CD1c-positive myeloid dendritic cell (primary cell): ENCODE results near the gene FCRL1.

Experiments
- DNase-seq: peaks from one replicate; pipeline ENCODE4 v3.0.0-alpha.2; 2016; ENCODE audit errors: extremely low spot score

FCRL1 gene

DNA sequence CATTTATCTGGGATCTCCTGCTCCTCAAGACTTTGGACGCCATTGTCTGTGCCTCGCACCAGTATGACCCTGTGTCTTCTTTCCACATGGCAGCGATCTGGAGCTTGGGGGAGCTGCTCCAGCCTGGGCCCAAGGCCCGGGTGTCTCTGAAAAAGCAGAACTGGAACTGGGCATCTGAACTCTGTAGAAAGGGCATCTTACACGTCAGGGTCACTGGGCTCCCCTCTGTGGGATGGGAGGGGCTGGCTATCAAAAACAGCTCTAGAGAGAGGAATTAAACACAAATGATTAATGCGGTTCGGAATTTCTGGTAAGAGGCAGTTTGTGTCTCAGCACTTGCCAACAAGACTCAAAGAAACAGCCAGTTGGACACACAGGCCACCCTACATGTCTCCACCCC lies 16.1 kb downstream of the FCRL1 start:
- peak; percentile 66 for DNase-seq

DNA sequence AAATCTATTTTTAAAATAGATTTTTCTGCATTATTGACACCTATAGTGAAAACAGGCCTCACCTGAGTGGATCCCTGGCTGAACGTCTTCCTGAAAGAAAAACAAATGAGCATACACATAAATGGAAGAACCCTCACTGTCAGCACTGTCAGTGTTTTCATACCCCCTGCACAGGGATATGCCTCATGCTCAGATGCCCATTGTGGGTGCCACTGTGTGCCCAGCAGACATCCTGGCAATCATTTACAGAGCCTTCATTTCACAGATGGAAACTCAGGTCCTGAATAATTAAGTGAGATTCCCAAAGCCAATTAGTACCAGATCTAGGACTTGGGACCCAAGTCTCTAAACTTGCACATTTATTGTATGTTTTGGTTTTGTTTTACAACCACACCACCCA lies 19.9 kb downstream of the FCRL1 start:
- no peak for DNase-seq

DNA sequence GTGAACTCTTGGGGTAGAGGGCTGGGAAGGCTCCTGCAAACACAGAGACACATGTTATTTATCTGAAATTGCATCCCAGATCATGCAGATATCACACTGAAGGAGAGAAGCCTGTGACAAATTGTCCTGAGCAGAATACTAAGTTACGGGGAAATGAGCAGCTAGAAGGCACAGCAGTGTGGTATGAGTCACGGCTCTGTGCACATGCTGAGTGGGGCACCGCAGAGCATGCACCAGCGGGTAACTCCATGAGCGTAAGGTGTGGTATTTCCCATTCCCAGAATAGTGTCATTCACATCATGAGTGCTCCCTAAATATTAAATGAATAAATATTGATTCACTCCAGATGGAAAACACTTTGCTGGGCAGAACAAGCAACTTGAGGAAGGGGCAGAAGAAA lies 21.7 kb downstream of the FCRL1 start:
- DNase-seq: no peak

DNA sequence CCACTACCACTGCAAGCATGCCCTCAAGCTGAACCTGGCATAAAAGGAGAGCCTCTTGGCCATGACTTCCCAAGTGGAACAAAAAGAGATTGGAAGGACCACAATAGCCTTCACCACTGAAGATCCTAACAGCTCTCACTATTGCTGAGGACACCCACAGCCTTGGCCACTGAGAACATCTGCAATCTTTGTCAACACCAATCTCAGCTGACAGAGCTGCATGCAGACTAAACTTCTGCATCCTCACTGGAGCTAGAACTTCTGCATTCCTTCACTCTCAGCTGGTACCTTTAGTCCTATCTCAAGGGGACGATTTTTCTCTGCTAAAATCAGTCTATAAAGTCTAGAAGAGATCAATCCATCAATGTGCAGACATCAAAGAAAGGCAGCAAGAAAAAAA lies 34.7 kb downstream of the FCRL1 start:
- DNase-seq: no peak

DNA sequence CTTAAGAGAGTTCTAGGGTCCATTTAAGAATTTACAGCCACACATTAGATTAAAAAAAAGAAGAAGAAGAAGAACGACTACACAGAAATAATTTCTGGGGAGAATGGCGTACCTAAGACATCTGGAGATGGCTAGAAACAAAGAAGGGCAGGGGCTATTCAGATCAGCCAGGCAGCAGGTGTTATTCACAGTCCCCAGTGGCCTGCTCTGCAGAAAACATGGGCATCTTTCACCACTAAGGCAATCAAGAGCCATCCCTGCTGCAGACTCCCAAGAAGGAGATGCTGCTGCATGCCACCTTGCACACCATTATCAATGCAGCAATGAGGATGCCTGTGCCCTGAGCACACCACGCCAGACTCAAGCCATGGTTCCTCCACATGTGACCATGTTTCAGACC lies 35.1 kb downstream of the FCRL1 start:
- no peak for DNase-seq

DNA sequence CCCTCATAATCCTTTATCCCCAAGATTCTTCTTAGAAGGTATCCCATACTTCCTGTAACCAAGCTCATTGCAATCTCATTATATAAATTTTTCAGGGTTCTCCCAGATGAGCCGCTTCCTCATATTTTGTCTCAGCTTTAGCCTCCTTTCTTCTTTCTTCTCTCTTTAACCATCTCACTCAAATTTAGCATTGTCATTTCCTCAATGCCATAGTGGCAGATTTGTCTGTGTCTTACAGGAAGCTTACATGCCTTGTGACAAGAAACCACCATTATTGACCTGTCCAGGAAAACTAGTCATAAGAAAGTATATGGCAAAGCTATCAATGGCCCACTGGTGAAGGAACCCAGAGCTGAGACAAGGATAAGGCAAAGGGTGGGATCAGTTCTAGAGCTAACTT lies 37.0 kb downstream of the FCRL1 start:
- no peak for DNase-seq

DNA sequence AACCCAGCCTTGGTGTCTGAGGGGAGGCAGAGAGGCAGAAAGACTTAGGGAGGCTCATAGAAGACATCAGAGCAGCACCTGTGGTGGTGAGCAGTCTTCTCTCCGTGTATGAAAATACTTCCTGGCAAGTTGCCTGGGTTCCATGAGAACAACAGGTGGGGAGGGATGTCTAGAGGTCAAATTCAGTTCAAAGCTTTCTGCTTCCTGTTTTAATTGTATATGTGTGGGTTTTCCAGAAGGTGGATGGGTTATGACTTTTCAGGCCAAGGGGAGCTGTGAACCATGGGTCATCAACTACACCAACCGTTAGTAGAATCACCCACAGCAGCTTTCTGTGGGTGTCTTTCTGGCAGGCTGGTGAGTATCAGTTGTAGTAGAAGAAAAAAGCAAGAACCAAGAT lies 38.9 kb downstream of the FCRL1 start:
- no peak for DNase-seq

DNA sequence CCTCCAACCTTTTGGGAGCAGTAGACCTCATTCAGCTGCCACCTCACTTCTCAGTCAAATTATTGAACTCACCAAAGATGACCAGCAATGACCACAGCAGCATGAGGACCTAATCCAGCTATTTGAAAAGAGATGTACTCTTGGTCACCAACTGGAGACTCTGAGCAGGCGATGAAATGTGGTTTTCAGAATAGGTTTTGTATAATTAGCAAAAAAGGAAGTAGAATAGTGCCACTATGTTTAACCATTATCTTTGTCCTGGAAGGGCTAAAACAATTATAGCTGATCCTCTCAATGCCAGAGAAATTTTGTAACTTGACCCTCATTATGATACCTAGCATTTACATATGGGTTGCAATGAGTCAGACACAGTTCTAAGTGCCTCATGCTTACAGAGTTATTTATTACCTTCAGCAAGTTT lies 42.9 kb downstream of the FCRL1 start, which contains the start of gene FCRL2:
Gene FCRL2, minus strand, starts transcription at position 162 of the 421 bp plus-strand sequence. Its CDS starts 59 bp downstream, at position 103.
- DNase-seq: no peak

DNA sequence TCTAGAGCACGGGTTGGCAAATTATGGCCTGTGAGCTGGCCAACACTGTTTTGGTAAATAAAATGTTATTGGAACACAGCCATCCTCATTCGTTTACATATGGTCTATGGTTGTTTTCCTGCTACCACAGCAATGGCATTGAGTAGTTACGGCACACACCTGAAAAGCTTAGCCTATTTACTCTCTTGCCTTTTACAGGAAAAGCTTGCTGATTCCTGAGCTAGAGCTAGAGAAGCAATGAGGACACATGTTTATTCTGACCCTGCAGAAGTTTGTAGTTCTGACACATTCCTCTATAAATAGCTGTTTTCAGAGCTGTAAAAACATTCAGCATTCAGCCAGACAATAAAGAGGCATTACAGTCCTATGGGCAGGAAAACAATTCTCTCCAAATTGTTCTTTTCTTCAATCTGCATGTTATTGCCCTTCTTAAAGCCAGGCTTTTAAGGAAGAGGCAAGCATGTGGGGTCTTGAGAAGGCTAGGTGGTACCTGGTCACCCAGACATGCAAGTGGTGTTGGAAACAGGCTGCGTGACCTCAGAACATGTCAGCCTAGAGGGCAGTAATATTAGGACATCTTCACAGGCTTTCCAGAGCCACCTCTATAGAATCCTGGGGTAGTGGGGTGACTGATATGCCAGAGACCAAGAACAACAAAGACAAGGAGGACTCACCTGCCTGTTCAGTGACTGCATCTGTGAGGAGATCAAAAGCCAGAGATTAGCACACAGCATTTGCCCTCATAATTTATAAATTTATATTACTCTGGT lies 44.6 kb downstream of the FCRL1 start:
- DNase-seq: no peak

DNA sequence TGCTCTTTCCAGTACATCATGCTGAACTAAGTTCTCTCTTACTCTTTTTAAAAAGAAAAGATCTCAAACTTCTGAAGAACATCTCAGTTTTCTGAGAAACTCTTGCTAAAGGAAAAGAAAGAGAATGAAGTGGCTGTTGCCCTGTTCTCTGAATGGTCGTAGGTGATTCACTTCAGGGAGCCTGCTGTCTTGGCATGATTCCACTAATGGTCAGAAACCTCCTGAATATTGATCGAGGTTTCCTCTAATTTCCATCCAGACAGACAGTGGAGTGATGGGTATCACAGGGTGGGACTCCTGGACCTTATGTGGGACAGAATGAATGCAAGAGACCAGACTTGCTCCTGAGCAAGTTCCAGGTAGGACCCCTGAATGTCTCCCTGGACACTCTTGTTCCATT lies 45.5 kb downstream of the FCRL1 start:
- DNase-seq: no peak

DNA sequence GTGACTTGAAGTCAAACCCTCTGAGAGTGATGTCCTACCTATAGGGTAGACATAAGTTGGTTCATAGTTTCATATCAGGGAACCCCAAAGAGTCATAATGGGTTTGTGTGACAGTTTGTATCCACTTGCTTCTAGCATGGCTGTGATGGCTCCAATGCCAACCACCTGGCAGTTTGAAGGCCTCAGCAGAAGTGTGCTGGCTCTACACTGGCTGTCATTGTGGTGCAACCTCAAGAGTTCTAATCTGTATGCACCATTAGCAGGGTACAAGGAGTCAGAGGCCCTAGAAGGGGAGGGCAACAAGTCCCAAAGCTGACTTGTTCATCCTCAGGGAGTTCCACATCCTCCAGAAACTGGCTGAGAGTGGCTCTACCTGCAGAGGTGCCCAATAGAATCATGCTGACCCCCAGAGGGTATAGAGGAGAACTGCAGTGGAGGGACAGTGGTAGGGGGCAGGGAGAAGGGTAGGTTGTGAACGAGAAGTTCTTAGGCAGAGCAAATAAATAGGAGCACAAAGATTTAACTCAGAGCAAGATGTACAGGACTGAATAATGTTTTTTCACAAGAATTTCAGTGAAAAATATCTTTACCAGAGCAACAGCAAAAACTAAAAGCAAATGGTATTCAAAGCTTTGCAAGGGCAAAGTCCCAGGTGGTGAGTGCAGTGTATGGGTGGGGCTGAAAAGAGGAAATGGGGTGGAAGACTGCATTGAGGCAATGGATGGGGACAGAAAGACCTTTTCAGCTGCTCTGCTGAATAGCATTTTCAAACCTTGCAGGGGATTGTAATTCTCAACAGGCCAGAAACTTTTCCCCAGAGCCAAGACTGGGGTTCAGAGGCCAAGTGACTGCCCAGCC lies 46.2 kb downstream of the FCRL1 start:
- no peak for DNase-seq

DNA sequence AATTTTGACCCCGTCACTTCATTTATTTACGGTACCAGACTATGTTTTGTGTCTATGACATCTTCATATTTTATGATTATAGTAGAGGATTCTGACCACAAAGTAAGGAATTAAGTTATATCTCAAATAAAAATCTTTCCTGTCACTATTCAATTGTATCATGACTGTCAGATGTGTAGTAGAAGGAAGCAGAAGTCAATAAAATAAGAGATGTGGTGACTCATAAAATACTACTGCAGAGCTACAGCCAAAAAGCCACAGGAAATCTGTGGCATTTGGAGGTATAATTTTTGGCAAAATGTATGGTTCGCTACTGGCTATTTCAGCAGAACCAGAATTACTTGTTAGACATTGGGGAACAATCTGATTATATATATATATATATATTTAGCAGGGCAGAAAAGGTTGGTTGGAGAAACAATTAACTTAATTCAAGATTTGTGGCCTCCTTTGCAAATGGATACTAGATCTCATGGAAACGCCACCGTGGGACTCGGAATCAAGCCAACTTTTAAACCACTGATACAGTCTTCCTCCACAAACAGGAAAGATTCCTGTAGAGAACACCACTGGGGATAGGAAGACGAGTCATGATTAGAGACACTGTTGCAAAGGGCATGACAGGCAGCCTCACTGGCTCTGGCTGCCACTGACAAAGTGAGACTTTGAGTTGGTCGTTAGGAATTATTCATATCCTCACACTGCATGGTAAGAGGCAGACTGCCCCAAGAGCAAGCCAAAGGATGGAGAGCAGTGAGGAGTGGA lies 48.1 kb downstream of the FCRL1 start:
- DNase-seq: peak; percentile 33

DNA sequence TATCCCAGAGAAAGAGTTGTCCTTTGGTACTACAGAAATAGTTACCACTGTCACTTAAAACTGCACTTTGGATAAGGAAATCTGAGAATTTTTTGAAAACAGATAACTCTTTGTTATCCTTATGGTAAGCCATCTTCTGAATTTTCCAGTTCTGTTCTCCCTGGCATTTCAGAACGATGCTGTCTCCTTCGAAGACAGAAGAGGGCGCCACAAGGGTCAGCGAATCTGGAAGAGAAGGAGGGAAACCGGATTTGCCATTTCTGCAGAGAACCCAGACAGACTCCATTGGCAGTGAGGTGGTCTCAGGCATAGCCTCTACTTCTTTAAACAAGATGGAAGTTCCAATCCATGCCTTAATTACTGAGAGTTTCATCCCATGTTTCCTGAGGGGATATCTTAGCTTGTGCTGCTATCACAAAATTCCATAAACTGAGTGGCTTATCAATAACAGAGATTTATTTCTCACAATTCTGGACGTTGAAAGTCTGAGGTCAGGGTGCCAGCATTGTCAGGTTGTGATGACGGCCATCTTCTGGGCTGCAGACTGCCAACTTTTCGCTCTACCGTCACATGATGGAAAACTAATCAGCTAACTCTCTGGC lies 49.4 kb downstream of the FCRL1 start:
- DNase-seq: peak; percentile 21

DNA sequence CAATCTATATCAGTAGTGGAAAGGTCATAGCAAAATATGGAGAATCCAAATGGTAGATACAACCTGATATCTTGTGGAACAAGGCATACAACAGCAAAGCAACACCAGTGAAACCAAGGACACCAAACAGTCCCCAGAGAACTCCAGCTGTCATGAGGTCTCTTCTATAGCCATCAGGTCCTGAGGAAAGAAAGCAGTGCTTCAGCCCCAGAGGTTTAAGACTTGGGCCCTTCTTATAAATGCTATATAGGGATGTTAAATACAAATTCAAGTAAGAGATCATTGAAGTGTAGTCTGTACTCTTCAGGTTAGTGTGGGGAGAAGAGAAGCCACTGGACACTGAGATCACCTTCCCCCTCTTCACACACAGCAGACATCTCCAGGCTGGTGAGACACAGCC lies 53.1 kb downstream of the FCRL1 start:
- no peak for DNase-seq

DNA sequence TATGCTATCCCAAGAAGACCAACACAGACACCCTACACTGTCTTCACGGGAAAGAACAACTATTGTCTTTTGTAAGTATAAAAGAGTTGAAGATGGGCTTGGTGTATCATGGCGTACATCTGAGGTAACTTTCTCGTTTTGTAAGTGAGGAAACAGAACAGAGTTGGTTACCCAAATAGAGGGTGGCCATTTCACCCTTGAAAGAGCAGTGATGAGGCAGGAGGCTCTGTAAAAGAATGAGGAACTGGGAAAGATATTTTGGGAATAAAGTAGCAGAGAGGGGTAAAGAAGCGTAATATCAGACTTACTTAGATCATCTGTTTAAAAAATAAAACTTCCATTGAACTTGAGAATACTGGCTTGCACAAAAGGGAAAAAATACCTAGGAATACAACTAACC lies 61.9 kb downstream of the FCRL1 start:
- no peak for DNase-seq

DNA sequence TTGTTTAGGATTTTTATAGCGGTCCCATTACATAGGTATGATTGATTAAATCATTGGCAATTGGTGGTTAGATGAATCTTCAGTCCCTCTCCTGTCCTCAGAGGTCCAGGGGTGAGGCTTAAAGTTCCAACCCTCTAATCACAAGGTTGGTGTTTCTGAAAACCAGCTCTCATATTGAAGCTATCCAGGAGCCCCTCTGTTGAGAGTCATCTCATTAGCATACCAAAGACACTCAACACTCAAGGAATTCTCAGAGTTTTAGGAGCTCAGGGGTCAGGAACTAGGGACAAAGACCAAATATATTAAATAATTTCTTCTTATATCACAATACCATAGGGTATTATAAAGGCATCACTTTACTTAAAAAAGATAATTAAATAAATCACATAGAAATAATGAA lies 66.3 kb downstream of the FCRL1 start:
- no peak for DNase-seq

DNA sequence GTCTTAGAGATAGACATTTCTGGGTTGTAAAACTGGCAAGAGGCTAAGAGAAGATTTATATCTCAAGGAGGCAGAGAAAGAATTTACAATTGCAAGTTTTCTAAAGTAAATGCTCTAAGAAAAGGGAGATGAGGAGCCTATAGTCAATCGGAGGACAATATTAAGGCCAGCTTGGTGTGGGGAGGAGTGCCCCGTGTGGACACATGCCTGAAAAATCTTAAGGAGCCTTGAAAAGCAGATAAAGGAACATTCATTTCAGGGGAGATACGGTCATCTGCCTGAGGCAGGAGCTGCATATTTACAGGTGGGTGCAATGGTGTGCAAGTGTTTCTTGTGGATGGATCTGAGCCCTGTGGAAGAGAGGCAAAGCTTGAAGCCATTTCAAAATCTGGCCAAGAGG lies 68.6 kb downstream of the FCRL1 start:
- no peak for DNase-seq

DNA sequence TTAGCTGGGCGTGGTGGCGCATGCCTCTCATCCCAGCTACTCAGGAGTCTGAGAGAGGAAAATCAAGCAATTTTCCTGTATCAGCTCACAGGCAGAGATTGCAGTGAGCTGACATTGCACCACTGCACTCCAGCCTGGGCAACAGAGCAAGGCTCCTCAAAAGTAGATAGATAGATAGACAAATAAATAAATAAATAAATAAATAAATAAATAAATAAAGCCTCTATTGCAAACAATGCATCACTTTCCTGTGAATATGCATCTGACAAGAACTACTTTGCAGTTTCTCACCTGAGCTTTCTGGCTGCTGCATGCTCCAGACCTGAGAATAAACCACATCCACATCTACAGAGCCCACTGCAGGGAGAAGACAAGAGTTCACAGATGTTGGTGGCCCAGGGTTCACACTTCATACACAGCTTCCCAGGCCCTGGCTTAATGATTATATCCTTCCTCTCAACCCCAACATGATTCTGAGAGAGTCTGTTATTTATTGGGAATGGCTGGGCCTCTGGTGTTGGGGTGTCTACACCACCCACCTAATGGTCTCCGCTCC lies 71.6 kb downstream of the FCRL1 start:
- no peak for DNase-seq
